Measurements from ENCODE around the gene MOCS2.
"Not testable (repeated sequence)": the region's sequence is repeated elsewhere in the genome, so short reads cannot be mapped to it uniquely, and the experiment has no call there.

MOCS2 gene

GRCh38 chr5:53109443-53110127 is at the start of gene MOCS2:
Gene MOCS2, minus strand, starts transcription at chr5:53109757. Its CDS starts 2,583 bp downstream, at chr5:53107174.
- peak; percentile 85 for DNase-seq

GRCh38 chr5:53151713-53152458 is 42.3 kb upstream of the MOCS2 start:
- no peak for DNase-seq

GRCh38 chr5:53133020-53133419 is 23.5 kb upstream of the MOCS2 start:
- no peak for DNase-seq

GRCh38 chr5:53130266-53130665 is 20.7 kb upstream of the MOCS2 start:
- no peak for DNase-seq

- DNase-seq, result no peak
These were observed 18.9 kb upstream of the MOCS2 start for GRCh38 chr5:53128481-53128880.

GRCh38 chr5:53127107-53127506 is 17.6 kb upstream of the MOCS2 start:
- no peak for DNase-seq

GRCh38 chr5:53126521-53126920 is 17.0 kb upstream of the MOCS2 start:
- DNase-seq, result no peak

GRCh38 chr5:53123702-53124101 is 14.1 kb upstream of the MOCS2 start:
- peak; percentile 32 for DNase-seq

GRCh38 chr5:53120165-53120564 is 10.6 kb upstream of the MOCS2 start:
- no peak for DNase-seq

GRCh38 chr5:53118879-53119278 is 9.3 kb upstream of the MOCS2 start:
- no peak for DNase-seq

- DNase-seq, result no peak
These were observed 7.0 kb upstream of the MOCS2 start for GRCh38 chr5:53116597-53116996.

- DNase-seq, result no peak
These were observed 5.4 kb upstream of the MOCS2 start for GRCh38 chr5:53114988-53115387.

GRCh38 chr5:53113947-53114346 is 4.4 kb upstream of the MOCS2 start:
- no peak for DNase-seq

- DNase-seq, result no peak
These were observed 3.4 kb upstream of the MOCS2 start for GRCh38 chr5:53112909-53113308.

GRCh38 chr5:53112307-53112706 is 2.8 kb upstream of the MOCS2 start:
- not testable (repeated sequence) for DNase-seq

- DNase-seq, result no peak
These were observed 1.6 kb upstream of the MOCS2 start for GRCh38 chr5:53111139-53111538.

GRCh38 chr5:53110156-53110555 is 599 bp upstream of the MOCS2 start:
- DNase-seq, result no peak

- DNase-seq, result no peak
These were observed 508 bp downstream of the MOCS2 start for GRCh38 chr5:53109056-53109442.

GRCh38 chr5:53105611-53106300 is 3.8 kb downstream of the MOCS2 start:
- no peak for DNase-seq

- no peak for DNase-seq
These were observed 9.0 kb downstream of the MOCS2 start for GRCh38 chr5:53100606-53101005.

- DNase-seq, result no peak
These were observed 10.0 kb downstream of the MOCS2 start for GRCh38 chr5:53099546-53099945.

GRCh38 chr5:53095931-53096525 is 13.5 kb downstream of the MOCS2 start:
- peak; percentile 44 for DNase-seq

GRCh38 chr5:53095217-53095616 is 14.3 kb downstream of the MOCS2 start:
- DNase-seq, result no peak

GRCh38 chr5:53092242-53092641 is 17.3 kb downstream of the MOCS2 start:
- no peak for DNase-seq
